K562 (cell line): ENCODE data around the gene CENPO. TPM values are rescaled to one million over a fixed set of nuclear protein-coding genes. Genes with fewer than 3 reads are reported as not detected.

Source experiments
- EP300 ChIP-seq: IDR thresholded peaks from 2 replicates; pipeline ENCODE4 v1.6.1; 2012; ENCODE audit warnings: low read length, improper control_type of control experiment
- KHSRP ChIP-seq: fragments of 450-650 bp; IDR thresholded peaks from 2 replicates; pipeline ENCODE4 v1.6.1; 2017
- NBN ChIP-seq: fragments of 450-650 bp; IDR thresholded peaks from 2 replicates; pipeline ENCODE4 v1.6.1; 2016; ENCODE audit warnings: low read depth, mild to moderate bottlenecking
- POLR2G ChIP-seq: fragments of 200-400 bp; formaldehyde crosslinking; IDR thresholded peaks from 2 replicates; pipeline ENCODE4 v1.6.1; 2017; ENCODE audit warnings: low read depth, mild to moderate bottlenecking, antibody characterized with exemption, low read length, moderate library complexity
- PRMT5 ChIP-seq: sonication (generic); formaldehyde crosslinking; IDR thresholded peaks from 2 replicates; pipeline ENCODE4 v1.5.0; 2020; ENCODE audit warnings: missing genetic modification reagents
- RBM39 ChIP-seq: fragments of 200-400 bp; formaldehyde crosslinking; optimal IDR thresholded peaks from 2 replicates; pipeline ENCODE3; 2018; ENCODE audit warnings: low read depth, low read length
- RUNX1 ChIP-seq: sonication (generic); IDR thresholded peaks from 2 replicates; pipeline ENCODE4 v1.6.1; 2016; ENCODE audit warnings: antibody characterized with exemption, low read depth
- STAG1 ChIP-seq: sonication (generic); formaldehyde crosslinking; IDR thresholded peaks from 2 replicates; pipeline ENCODE4 v1.5.0; 2020; ENCODE audit warnings: missing genetic modification reagents, borderline replicate concordance
- TEAD1 ChIP-seq, 2 experiments: fragments of 450-650 bp in 1 of 2; sonication (generic) in 1 of 2; formaldehyde crosslinking; IDR thresholded peaks; 2 replicates each; pipeline versions ENCODE4 v1.4.0 to v1.8.0; 2020 to 2022; ENCODE audit warnings: mild to moderate bottlenecking in 2 of 2, missing genetic modification reagents in 1 of 2
- TEAD4 ChIP-seq, 2 experiments: sonication (generic) in 1 of 2; formaldehyde crosslinking in 1 of 2; IDR thresholded peaks; 2 replicates each; pipeline versions ENCODE4 v1.6.1 to v1.8.0; 2012 to 2022; ENCODE audit warnings: borderline replicate concordance in 1 of 2, inconsistent platforms in 1 of 2, low read length in 1 of 2, mild to moderate bottlenecking in 1 of 2, missing genetic modification reagents in 1 of 2
- YBX1 ChIP-seq: fragments of 450-650 bp; IDR thresholded peaks from 2 replicates; pipeline ENCODE4 v1.7.1; 2016; ENCODE audit warnings: mild to moderate bottlenecking
- ZKSCAN1 ChIP-seq: fragments of 150-350 bp; IDR thresholded peaks from 2 replicates; pipeline ENCODE4 v1.6.1; 2016; ENCODE audit warnings: low read depth, low read length
- ZNF444 ChIP-seq: fragments of 250-450 bp; sonication (Bioruptor Pico); IDR thresholded peaks from 2 replicates; pipeline ENCODE4 v1.4.0; 2020; ENCODE audit warnings: mild to moderate bottlenecking, moderate library complexity
- ZNF696 ChIP-seq: fragments of 250-450 bp; sonication (Bioruptor Pico); conservative IDR thresholded peaks from 2 replicates; pipeline ENCODE4 v1.4.0; 2020; ENCODE audit warnings: mild to moderate bottlenecking, moderate library complexity
- polyA plus RNA-seq, 8 experiments: library from polyadenylated mRNA; depleted of rRNA in 4 of 8; stranded (reverse) in 5 of 8; unstranded in 3 of 8; fragments of >200 nt; fragmentation: Nextera tagmentation in 2 of 8; fragmentation: Illumina TruSeq in 1 of 8; extraction: Ambion mirVana in 2 of 8; extraction: Trizol in 1 of 8; gene quantifications; 2 replicates each; pipeline versions ENCODE4 v1.2.1 to v1.2.3, GENCODE V29; 2011 to 2014; ENCODE audit warnings: inconsistent platforms in 1 of 8, missing spikeins in 1 of 8
- total RNA-seq, 7 experiments: library from RNA; depleted of rRNA in 6 of 7; stranded (reverse); fragments of >200 nt in 6 of 7; fragmentation: Illumina TruSeq in 2 of 7; extraction: Trizol in 2 of 7; gene quantifications; 2 replicates each; pipeline versions ENCODE4 v1.2.1 to v1.2.3, GENCODE V29; 2011 to 2021; ENCODE audit warnings: low replicate concordance in 1 of 7
- TF ChIP-seq, protein P1 (sequence below): fragments of 450-650 bp; IDR thresholded peaks from 2 replicates; pipeline ENCODE4 v1.6.1; 2017; ENCODE audit warnings: antibody characterized with exemption
- TF ChIP-seq, protein P2 (sequence below): conservative IDR thresholded peaks from 2 replicates; pipeline ENCODE4 v1.6.1; 2011; ENCODE audit warnings: low read depth, mild to moderate bottlenecking, low read length; ENCODE audit not compliant: control insufficient read depth
- TF ChIP-seq, protein P3 (sequence below), 2 experiments: IDR thresholded peaks in 1 of 2; conservative IDR thresholded peaks in 1 of 2; 2 replicates each; pipeline ENCODE4 v1.6.1; 2016; ENCODE audit warnings: low read depth in 2 of 2, mild to moderate bottlenecking in 1 of 2, missing compliant biosample characterization in 1 of 2, missing genetic modification characterization in 1 of 2, moderate library complexity in 1 of 2
- TF ChIP-seq, protein P4 (sequence below): fragments of 450-650 bp; IDR thresholded peaks from one replicate; pipeline ENCODE4 v1.6.1; 2018; ENCODE audit warnings: mild to moderate bottlenecking, moderate library complexity; ENCODE audit not compliant: partially characterized antibody

CENPO gene
- total and polyA plus RNA-seq, 9 of the 15 experiments (the other 6 are each of a cell fraction or from before 2014, with no cell fraction given), result 30.6 to 59.4 (median 38.9) TPM

DNA sequence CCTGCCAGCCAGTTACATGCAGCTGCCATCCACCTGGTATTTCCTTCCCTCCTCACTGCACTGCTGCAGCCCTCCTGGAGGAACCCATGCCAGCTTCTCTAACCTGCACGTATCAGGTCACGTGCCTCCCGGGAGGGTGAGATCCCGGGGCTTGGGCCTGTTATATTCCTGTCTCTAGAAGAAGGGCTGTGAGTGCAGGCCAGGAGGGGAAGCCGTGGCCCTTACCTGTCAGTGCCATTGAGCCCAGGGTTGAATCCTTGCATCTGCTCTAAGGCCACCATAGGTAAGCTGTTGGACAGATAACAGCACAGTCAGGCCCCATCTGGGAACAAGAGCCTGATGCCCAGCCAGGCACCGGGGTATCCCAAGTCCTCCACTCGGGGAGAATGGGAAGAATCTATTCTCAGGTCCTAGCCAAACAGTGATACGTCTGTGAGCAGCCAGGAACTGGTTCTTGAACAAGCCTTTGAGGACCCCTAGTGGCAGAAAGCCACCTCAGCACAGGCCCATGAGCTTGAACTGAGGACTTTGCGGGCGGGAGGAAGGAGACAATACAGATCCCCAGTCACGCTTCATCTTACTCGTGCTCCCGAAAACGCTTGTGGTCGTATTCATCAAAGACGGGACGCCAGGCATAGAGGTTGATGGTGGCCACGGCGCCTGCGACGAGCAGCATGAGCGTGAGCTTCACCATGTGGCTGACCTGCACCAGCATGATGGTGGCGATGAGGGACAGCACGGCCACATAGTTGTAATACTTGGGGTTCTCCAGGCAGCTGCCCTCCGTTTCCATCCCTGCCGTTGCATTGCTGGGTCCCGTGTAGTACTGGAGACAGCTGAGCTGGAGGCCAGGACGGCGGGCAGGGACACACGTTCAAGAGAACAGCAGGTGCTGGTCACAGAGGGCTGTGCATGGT is 34.4 kb downstream of the CENPO start (continued):
- TF ChIP-seq, protein P1, sequence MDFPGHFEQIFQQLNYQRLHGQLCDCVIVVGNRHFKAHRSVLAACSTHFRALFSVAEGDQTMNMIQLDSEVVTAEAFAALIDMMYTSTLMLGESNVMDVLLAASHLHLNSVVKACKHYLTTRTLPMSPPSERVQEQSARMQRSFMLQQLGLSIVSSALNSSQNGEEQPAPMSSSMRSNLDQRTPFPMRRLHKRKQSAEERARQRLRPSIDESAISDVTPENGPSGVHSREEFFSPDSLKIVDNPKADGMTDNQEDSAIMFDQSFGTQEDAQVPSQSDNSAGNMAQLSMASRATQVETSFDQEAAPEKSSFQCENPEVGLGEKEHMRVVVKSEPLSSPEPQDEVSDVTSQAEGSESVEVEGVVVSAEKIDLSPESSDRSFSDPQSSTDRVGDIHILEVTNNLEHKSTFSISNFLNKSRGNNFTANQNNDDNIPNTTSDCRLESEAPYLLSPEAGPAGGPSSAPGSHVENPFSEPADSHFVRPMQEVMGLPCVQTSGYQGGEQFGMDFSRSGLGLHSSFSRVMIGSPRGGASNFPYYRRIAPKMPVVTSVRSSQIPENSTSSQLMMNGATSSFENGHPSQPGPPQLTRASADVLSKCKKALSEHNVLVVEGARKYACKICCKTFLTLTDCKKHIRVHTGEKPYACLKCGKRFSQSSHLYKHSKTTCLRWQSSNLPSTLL, result no peak
- TF ChIP-seq, protein P2, sequence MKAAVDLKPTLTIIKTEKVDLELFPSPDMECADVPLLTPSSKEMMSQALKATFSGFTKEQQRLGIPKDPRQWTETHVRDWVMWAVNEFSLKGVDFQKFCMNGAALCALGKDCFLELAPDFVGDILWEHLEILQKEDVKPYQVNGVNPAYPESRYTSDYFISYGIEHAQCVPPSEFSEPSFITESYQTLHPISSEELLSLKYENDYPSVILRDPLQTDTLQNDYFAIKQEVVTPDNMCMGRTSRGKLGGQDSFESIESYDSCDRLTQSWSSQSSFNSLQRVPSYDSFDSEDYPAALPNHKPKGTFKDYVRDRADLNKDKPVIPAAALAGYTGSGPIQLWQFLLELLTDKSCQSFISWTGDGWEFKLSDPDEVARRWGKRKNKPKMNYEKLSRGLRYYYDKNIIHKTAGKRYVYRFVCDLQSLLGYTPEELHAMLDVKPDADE, result no peak
- TF ChIP-seq PRMT5 (CRISPR knock-in tag) (no peak), RUNX1 (no peak), TEAD4 (IDR thresholded peaks at IDR 0.05; ENCODE audit: low read length) (peak; percentile 33; the same call in 1 of the 2 replicates), TEAD4 (CRISPR knock-in tag; IDR thresholded peaks at IDR 0.05; ENCODE audit: borderline replicate concordance) (no peak), RBM39 (no peak), POLR2G (peak; percentile 70; the same call in 1 of the 2 replicates), STAG1 (CRISPR knock-in tag) (peak; percentile 89), EP300 (no peak), YBX1 (no peak), KHSRP (no peak), NBN (no peak), TEAD1 (CRISPR knock-in tag; IDR thresholded peaks at IDR 0.05) (0 out of 4 replicates have a peak, but pooled peaks of 1 of the 2 experiments have one; percentile 31), ZKSCAN1 (no peak), ZNF444 (CRISPR knock-in tag) (no peak), ZNF696 (CRISPR knock-in tag) (no peak)
- TF ChIP-seq, protein P3, sequence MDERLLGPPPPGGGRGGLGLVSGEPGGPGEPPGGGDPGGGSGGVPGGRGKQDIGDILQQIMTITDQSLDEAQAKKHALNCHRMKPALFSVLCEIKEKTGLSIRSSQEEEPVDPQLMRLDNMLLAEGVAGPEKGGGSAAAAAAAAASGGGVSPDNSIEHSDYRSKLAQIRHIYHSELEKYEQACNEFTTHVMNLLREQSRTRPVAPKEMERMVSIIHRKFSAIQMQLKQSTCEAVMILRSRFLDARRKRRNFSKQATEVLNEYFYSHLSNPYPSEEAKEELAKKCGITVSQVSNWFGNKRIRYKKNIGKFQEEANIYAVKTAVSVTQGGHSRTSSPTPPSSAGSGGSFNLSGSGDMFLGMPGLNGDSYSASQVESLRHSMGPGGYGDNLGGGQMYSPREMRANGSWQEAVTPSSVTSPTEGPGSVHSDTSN (CRISPR knock-in tag; IDR thresholded peaks at IDR 0.05; ENCODE audit: low read depth), result no peak
- TF ChIP-seq, protein P3 (tag; conservative IDR thresholded peaks at IDR 0.05; ENCODE audit: low read depth), result no peak
- TF ChIP-seq, protein P4, sequence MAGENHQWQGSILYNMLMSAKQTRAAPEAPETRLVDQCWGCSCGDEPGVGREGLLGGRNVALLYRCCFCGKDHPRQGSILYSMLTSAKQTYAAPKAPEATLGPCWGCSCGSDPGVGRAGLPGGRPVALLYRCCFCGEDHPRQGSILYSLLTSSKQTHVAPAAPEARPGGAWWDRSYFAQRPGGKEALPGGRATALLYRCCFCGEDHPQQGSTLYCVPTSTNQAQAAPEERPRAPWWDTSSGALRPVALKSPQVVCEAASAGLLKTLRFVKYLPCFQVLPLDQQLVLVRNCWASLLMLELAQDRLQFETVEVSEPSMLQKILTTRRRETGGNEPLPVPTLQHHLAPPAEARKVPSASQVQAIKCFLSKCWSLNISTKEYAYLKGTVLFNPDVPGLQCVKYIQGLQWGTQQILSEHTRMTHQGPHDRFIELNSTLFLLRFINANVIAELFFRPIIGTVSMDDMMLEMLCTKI, result no peak
